A549 (cell line): ENCODE measurements around the gene SLC2A1. TPM values are rescaled to one million over a fixed set of nuclear protein-coding genes. Genes with fewer than 3 reads are reported as not detected.

Experiments
- BHLHE40 ChIP-seq: IDR thresholded peaks from 2 replicates; pipeline ENCODE4 v1.6.1; 2012; ENCODE audit warnings: low read depth, low read length, inconsistent platforms
- CBX2 ChIP-seq: fragments of 200-600 bp; sonication (generic); IDR thresholded peaks from 2 replicates; pipeline ENCODE4 v1.6.1; 2016; ENCODE audit warnings: low read depth, mild to moderate bottlenecking, borderline replicate concordance
- CBX8 ChIP-seq: fragments of 200-600 bp; sonication (generic); IDR thresholded peaks from 2 replicates; pipeline ENCODE4 v1.6.1; 2016
- E2F6 ChIP-seq: IDR thresholded peaks from 2 replicates; pipeline ENCODE4 v1.6.1; 2012; ENCODE audit warnings: low read depth, borderline replicate concordance
- EP300 ChIP-seq, 2 experiments: fragments of >200 bp; sonication (Bioruptor Twin); formaldehyde crosslinking; IDR thresholded peaks; 2 replicates in 1 of 2; 3 replicates in 1 of 2; pipeline ENCODE4 v1.6.1; 2016 to 2017
- ESRRA ChIP-seq: fragments of 150-350 bp; IDR thresholded peaks from 2 replicates; pipeline ENCODE4 v1.6.1; 2014; ENCODE audit warnings: mild to moderate bottlenecking, low read length, borderline replicate concordance
- FOSL2 ChIP-seq, 2 experiments: fragments of 450-650 bp in 1 of 2; fragments of >200 bp in 1 of 2; sonication (Bioruptor Twin) in 1 of 2; formaldehyde crosslinking; IDR thresholded peaks; 2 replicates each; pipeline versions ENCODE4 v1.5.0 to v1.6.1; 2016 to 2020; ENCODE audit warnings: mild to moderate bottlenecking in 1 of 2, moderate library complexity in 1 of 2
- FOXS1 ChIP-seq: fragments of 250-450 bp; sonication (Bioruptor Pico); IDR thresholded peaks from 2 replicates; pipeline ENCODE4 v1.5.0; 2020; ENCODE audit warnings: mild to moderate bottlenecking, moderate library complexity
- HDAC2 ChIP-seq: fragments of 200-600 bp; sonication (generic); IDR thresholded peaks from 2 replicates; pipeline ENCODE4 v1.6.1; 2016
- HES2 ChIP-seq: fragments of >200 bp; sonication (Bioruptor Twin); formaldehyde crosslinking; IDR thresholded peaks from 2 replicates; pipeline ENCODE4 v1.6.1; 2016
- HOXB13 ChIP-seq: fragments of 250-450 bp; sonication (Bioruptor Pico); IDR thresholded peaks from 2 replicates; pipeline ENCODE4 v1.5.0; 2020; ENCODE audit warnings: low read depth, mild to moderate bottlenecking, moderate library complexity
- JUNB ChIP-seq: fragments of >200 bp; sonication (Bioruptor Twin); formaldehyde crosslinking; IDR thresholded peaks from 2 replicates; pipeline ENCODE4 v1.6.1; 2016
- KDM1A ChIP-seq: fragments of 200-600 bp; sonication (generic); IDR thresholded peaks from 2 replicates; pipeline ENCODE4 v1.6.1; 2016; ENCODE audit warnings: low read depth, mild to moderate bottlenecking
- MAFK ChIP-seq: fragments of 450-650 bp; IDR thresholded peaks from 2 replicates; pipeline ENCODE4 v1.6.1; 2014; ENCODE audit not compliant: partially characterized antibody
- MAZ ChIP-seq: fragments of 150-350 bp; IDR thresholded peaks from 2 replicates; pipeline ENCODE4 v1.6.1; 2014; ENCODE audit warnings: antibody characterized with exemption, low read depth, low read length, borderline replicate concordance
- MYC ChIP-seq: IDR thresholded peaks from 2 replicates; pipeline ENCODE4 v1.6.1; 2012; ENCODE audit warnings: mild to moderate bottlenecking, inconsistent platforms, low read length, improper control_type of control experiment, borderline replicate concordance
- NFE2L2 ChIP-seq: fragments of 150-350 bp; conservative IDR thresholded peaks from 2 replicates; pipeline ENCODE4 v1.6.1; 2014; ENCODE audit warnings: low read length
- POLR2A ChIP-seq: IDR thresholded peaks from 2 replicates; pipeline ENCODE4 v1.6.1; 2012; ENCODE audit warnings: mild to moderate bottlenecking, low read length
- RARB ChIP-seq: fragments of 250-450 bp; sonication (Bioruptor Pico); IDR thresholded peaks from 2 replicates; pipeline ENCODE4 v1.8.0; 2021; ENCODE audit warnings: mild to moderate bottlenecking, moderate library complexity
- RNF2 ChIP-seq: fragments of 200-600 bp; sonication (generic); IDR thresholded peaks from 2 replicates; pipeline ENCODE4 v1.6.1; 2016; ENCODE audit warnings: low read depth, mild to moderate bottlenecking, antibody characterized with exemption, moderate library complexity, borderline replicate concordance
- TFCP2L1 ChIP-seq: fragments of 250-450 bp; sonication (Bioruptor Pico); IDR thresholded peaks from 2 replicates; pipeline ENCODE4 v1.5.0; 2021; ENCODE audit warnings: mild to moderate bottlenecking
- ZFP36 ChIP-seq: fragments of 450-650 bp; IDR thresholded peaks from 2 replicates; pipeline ENCODE4 v1.6.1; 2014; ENCODE audit warnings: borderline replicate concordance; ENCODE audit not compliant: partially characterized antibody
- ZSCAN20 ChIP-seq: fragments of 250-450 bp; sonication (Bioruptor Pico); IDR thresholded peaks from 2 replicates; pipeline ENCODE4 v1.8.0; 2022; ENCODE audit warnings: mild to moderate bottlenecking, moderate library complexity
- polyA plus RNA-seq, 4 experiments: library from polyadenylated mRNA; depleted of rRNA in 3 of 4; stranded (reverse); fragments of >200 nt; fragmentation: RNase III in 1 of 4; extraction: RNeasy Plus Mini Kit Qiagen cat#74134 plus additional on column Dnase treatment in 1 of 4; gene quantifications; 2 replicates in 3 of 4; 3 replicates in 1 of 4; pipeline ENCODE4 v1.2.3, GENCODE V29; 2011 to 2017
- TF ChIP-seq, protein P1 (sequence below): fragments of 200-600 bp; sonication (generic); IDR thresholded peaks from 2 replicates; pipeline ENCODE4 v1.6.1; 2016; ENCODE audit warnings: antibody characterized with exemption, mild to moderate bottlenecking, moderate library complexity
- TF ChIP-seq, protein P2 (sequence below): IDR thresholded peaks from 2 replicates; pipeline ENCODE4 v1.6.1; 2012
- TF ChIP-seq, protein P3 (sequence below): fragments of 450-650 bp; IDR thresholded peaks from 2 replicates; pipeline ENCODE4 v1.6.1; 2014; ENCODE audit warnings: antibody characterized with exemption
- TF ChIP-seq, protein P4 (sequence below): IDR thresholded peaks from 2 replicates; pipeline ENCODE4 v1.6.1; 2012
- TF ChIP-seq, protein P5 (sequence below): fragments of 250-450 bp; sonication (Bioruptor Pico); IDR thresholded peaks from 2 replicates; pipeline ENCODE4 v1.5.0; 2021; ENCODE audit warnings: mild to moderate bottlenecking, moderate library complexity, borderline replicate concordance
- TF ChIP-seq, protein P6 (sequence below): fragments of 150-350 bp; IDR thresholded peaks from 2 replicates; pipeline ENCODE4 v1.6.1; 2014; ENCODE audit warnings: low read depth, mild to moderate bottlenecking, low read length

Gene SLC2A1
- polyA plus RNA-seq, 2 of the 4 experiments (the other 2 are of a cell fraction): 106 to 124 TPM

GRCh38 chr1:42940851-42941639 lies 17.6 kb downstream of the SLC2A1 start (continued):
- TF ChIP-seq, protein P1, sequence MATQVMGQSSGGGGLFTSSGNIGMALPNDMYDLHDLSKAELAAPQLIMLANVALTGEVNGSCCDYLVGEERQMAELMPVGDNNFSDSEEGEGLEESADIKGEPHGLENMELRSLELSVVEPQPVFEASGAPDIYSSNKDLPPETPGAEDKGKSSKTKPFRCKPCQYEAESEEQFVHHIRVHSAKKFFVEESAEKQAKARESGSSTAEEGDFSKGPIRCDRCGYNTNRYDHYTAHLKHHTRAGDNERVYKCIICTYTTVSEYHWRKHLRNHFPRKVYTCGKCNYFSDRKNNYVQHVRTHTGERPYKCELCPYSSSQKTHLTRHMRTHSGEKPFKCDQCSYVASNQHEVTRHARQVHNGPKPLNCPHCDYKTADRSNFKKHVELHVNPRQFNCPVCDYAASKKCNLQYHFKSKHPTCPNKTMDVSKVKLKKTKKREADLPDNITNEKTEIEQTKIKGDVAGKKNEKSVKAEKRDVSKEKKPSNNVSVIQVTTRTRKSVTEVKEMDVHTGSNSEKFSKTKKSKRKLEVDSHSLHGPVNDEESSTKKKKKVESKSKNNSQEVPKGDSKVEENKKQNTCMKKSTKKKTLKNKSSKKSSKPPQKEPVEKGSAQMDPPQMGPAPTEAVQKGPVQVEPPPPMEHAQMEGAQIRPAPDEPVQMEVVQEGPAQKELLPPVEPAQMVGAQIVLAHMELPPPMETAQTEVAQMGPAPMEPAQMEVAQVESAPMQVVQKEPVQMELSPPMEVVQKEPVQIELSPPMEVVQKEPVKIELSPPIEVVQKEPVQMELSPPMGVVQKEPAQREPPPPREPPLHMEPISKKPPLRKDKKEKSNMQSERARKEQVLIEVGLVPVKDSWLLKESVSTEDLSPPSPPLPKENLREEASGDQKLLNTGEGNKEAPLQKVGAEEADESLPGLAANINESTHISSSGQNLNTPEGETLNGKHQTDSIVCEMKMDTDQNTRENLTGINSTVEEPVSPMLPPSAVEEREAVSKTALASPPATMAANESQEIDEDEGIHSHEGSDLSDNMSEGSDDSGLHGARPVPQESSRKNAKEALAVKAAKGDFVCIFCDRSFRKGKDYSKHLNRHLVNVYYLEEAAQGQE: no peak
- TF ChIP-seq FOXS1 (CRISPR knock-in tag): no peak
- no peak for TF ChIP-seq POLR2A
- TF ChIP-seq FOSL2 (IDR thresholded peaks at IDR 0.05): peak; percentile 67; the same call in 1 of the 2 replicates
- TF ChIP-seq FOSL2 (CRISPR knock-in tag; IDR thresholded peaks at IDR 0.05): peak; percentile 82
- TF ChIP-seq BHLHE40: no peak
- TF ChIP-seq, protein P2, sequence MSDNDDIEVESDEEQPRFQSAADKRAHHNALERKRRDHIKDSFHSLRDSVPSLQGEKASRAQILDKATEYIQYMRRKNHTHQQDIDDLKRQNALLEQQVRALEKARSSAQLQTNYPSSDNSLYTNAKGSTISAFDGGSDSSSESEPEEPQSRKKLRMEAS: peak; percentile 65; the same call in 1 of the 2 replicates
- 0 out of 2 replicates have a peak, but pooled peaks have one; percentile 33 for TF ChIP-seq E2F6
- TF ChIP-seq CBX2: no peak
- TF ChIP-seq ESRRA: no peak
- no peak for TF ChIP-seq NFE2L2
- TF ChIP-seq MYC: no peak
- peak; percentile 73 to 85; a peak in 4 of 5 replicates for TF ChIP-seq EP300 (IDR thresholded peaks at IDR 0.05)
- TF ChIP-seq, protein P3, sequence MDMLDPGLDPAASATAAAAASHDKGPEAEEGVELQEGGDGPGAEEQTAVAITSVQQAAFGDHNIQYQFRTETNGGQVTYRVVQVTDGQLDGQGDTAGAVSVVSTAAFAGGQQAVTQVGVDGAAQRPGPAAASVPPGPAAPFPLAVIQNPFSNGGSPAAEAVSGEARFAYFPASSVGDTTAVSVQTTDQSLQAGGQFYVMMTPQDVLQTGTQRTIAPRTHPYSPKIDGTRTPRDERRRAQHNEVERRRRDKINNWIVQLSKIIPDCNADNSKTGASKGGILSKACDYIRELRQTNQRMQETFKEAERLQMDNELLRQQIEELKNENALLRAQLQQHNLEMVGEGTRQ: no peak
- no peak for TF ChIP-seq HOXB13 (CRISPR knock-in tag)
- TF ChIP-seq TFCP2L1 (CRISPR knock-in tag): no peak
- no peak for TF ChIP-seq MAFK
- TF ChIP-seq ZFP36: no peak
- TF ChIP-seq HDAC2: no peak
- TF ChIP-seq, protein P4, sequence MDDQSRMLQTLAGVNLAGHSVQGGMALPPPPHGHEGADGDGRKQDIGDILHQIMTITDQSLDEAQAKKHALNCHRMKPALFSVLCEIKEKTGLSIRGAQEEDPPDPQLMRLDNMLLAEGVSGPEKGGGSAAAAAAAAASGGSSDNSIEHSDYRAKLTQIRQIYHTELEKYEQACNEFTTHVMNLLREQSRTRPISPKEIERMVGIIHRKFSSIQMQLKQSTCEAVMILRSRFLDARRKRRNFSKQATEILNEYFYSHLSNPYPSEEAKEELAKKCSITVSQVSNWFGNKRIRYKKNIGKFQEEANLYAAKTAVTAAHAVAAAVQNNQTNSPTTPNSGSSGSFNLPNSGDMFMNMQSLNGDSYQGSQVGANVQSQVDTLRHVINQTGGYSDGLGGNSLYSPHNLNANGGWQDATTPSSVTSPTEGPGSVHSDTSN: no peak
- 0 out of 2 replicates have a peak, but pooled peaks have one; percentile 17 for TF ChIP-seq ZSCAN20 (CRISPR knock-in tag)
- TF ChIP-seq JUNB: peak; percentile 63
- TF ChIP-seq KDM1A: no peak
- no peak for TF ChIP-seq RNF2
- TF ChIP-seq RARB: peak; percentile 54; the same call in 1 of the 2 replicates
- TF ChIP-seq, protein P5, sequence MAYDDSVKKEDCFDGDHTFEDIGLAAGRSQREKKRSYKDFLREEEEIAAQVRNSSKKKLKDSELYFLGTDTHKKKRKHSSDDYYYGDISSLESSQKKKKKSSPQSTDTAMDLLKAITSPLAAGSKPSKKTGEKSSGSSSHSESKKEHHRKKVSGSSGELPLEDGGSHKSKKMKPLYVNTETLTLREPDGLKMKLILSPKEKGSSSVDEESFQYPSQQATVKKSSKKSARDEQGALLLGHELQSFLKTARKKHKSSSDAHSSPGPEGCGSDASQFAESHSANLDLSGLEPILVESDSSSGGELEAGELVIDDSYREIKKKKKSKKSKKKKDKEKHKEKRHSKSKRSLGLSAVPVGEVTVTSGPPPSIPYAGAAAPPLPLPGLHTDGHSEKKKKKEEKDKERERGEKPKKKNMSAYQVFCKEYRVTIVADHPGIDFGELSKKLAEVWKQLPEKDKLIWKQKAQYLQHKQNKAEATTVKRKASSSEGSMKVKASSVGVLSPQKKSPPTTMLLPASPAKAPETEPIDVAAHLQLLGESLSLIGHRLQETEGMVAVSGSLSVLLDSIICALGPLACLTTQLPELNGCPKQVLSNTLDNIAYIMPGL (CRISPR knock-in tag): no peak
- TF ChIP-seq MAZ: no peak
- TF ChIP-seq, protein P6, sequence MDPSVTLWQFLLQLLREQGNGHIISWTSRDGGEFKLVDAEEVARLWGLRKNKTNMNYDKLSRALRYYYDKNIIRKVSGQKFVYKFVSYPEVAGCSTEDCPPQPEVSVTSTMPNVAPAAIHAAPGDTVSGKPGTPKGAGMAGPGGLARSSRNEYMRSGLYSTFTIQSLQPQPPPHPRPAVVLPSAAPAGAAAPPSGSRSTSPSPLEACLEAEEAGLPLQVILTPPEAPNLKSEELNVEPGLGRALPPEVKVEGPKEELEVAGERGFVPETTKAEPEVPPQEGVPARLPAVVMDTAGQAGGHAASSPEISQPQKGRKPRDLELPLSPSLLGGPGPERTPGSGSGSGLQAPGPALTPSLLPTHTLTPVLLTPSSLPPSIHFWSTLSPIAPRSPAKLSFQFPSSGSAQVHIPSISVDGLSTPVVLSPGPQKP: no peak
- no peak for TF ChIP-seq CBX8
- no peak for TF ChIP-seq HES2
